A673 (cell line): ENCODE results near the gene TM4SF4. TPM values are rescaled to one million over a fixed set of nuclear protein-coding genes. Genes with fewer than 3 reads are reported as not detected.

Source experiments
- BruUV-seq: library from RNA; stranded (reverse); fragments of 400-500 nt; replicated peaks from 2 replicates; lab custom pipeline; 2021; lab: Mats Ljungman, UMichigan
- CTCF ChIA-PET: fragments of 300-600 bp; sonication (Branson Sonifier 250); formaldehyde crosslinking; loops from one replicate; lab custom pipeline; 2022; ENCODE audit warnings: antibody characterized with exemption; lab: Charles Lee
- POLR2A ChIA-PET: fragments of 300-600 bp; sonication (Branson Sonifier 250); formaldehyde crosslinking; loops from one replicate; lab custom pipeline; 2022; ENCODE audit warnings: antibody characterized with exemption; ENCODE audit not compliant: low non-redundant PET; lab: Charles Lee
- DNase-seq: peaks from one replicate; pipeline ENCODE4 v3.0.0-alpha.2; 2015; ENCODE audit warnings: low spot score
- H3K27ac ChIP-seq: fragments of 200-600 bp; sonication (generic); 2 replicates; pipeline ENCODE4 v1.5.1; 2016; ENCODE audit warnings: mixed run types, low read depth, mild to moderate bottlenecking, mixed read lengths, antibody characterized with exemption, low read length; ENCODE audit not compliant: poor library complexity, severe bottlenecking
- H3K27me3 ChIP-seq: fragments of 200-600 bp; sonication (generic); replicated peaks from 2 replicates; pipeline ENCODE4 v1.6.1; 2017; ENCODE audit warnings: mixed run types, low read depth, mild to moderate bottlenecking, mixed read lengths, antibody characterized with exemption, low read length; ENCODE audit not compliant: insufficient read depth, poor library complexity
- H3K36me3 ChIP-seq: fragments of 200-600 bp; sonication (generic); 2 replicates; pipeline ENCODE4 v1.6.1; 2016; ENCODE audit warnings: mixed run types, mild to moderate bottlenecking, mixed read lengths, antibody characterized with exemption, low read length; ENCODE audit not compliant: insufficient read depth, poor library complexity, severe bottlenecking
- H3K4me1 ChIP-seq: fragments of 200-600 bp; sonication (generic); 2 replicates; pipeline ENCODE4 v1.6.1; 2017; ENCODE audit warnings: mixed run types, mild to moderate bottlenecking, mixed read lengths, antibody characterized with exemption, low read length; ENCODE audit not compliant: insufficient read depth, poor library complexity, severe bottlenecking
- H3K4me3 ChIP-seq: fragments of 200-600 bp; sonication (generic); 2 replicates; pipeline ENCODE4 v1.5.1; 2016; ENCODE audit warnings: low read depth, mixed run types, mild to moderate bottlenecking, mixed read lengths, low read length; ENCODE audit not compliant: poor library complexity, severe bottlenecking
- H3K9me3 ChIP-seq: fragments of 200-600 bp; sonication (generic); 2 replicates; pipeline ENCODE4 v1.6.1; 2016; ENCODE audit warnings: mixed run types, low read depth, mild to moderate bottlenecking, mixed read lengths, antibody characterized with exemption, low read length; ENCODE audit not compliant: poor library complexity, severe bottlenecking
- CTCF ChIP-seq: fragments of 300-800, 200-600 bp; sonication (generic); conservative IDR thresholded peaks from 2 replicates; pipeline ENCODE4 v1.5.1; 2017; ENCODE audit warnings: low read depth, mild to moderate bottlenecking, antibody characterized with exemption, low read length, moderate library complexity, mixed read lengths
- EZH2 ChIP-seq: fragments of 200-600 bp; sonication (generic); IDR thresholded peaks from 2 replicates; pipeline ENCODE4 v1.6.1; 2017; ENCODE audit warnings: borderline replicate concordance, low read depth, mild to moderate bottlenecking, mixed read lengths, antibody characterized with exemption, low read length; ENCODE audit not compliant: poor library complexity, severe bottlenecking
- intact Hi-C: fragments of 100-400 bp; cut with micrococcal nuclease; formaldehyde crosslinking; loops from one replicate; pipeline ENCODE4 v1.10.0; 2022; ENCODE audit not compliant: unreplicated experiment
- total RNA-seq: library from RNA; stranded (reverse); gene quantifications from 2 replicates; pipeline ENCODE4 v1.2.3, GENCODE V29; 2021

Gene TM4SF4
- total RNA-seq, 1 experiment from 2014 or later, result not detected

- no peaks in the 10 kb centered on the region for H3K36me3 ChIP-seq
- no peaks in the 10 kb centered on the region for H3K27me3 ChIP-seq
- DNase-seq, result no peak
- CTCF ChIA-PET, result no interaction called here
- BruUV-seq, result no TSS peak
- POLR2A ChIA-PET, result interaction anchor here (0.5 kb wide), 1 partner anchor 114 kb away, joined by 4 read pairs; no protein-coding TSS in a partner anchor
- H3K9me3 ChIP-seq, result peaks cover 7% of the 10 kb centered on the region
- H3K27ac ChIP-seq, result no peak overlapping the region
- H3K4me1 ChIP-seq, result no peaks in the 10 kb centered on the region
- TF ChIP-seq CTCF (no peak), EZH2 (no peak)
- intact Hi-C loops, result no loop called here
- H3K4me3 ChIP-seq, result no peak overlapping the region
Measured at GRCh38 chr3:149455366-149455765, 19.1 kb upstream of the TM4SF4 start.

GRCh38 chr3:149455989-149456388, 18.5 kb upstream of the TM4SF4 start:
- Histone ChIP-seq H3K36me3 (no peaks in the 10 kb centered on the region), H3K4me3 (no peak overlapping the region), H3K27me3 (no peaks in the 10 kb centered on the region), H3K27ac (no peak overlapping the region), H3K9me3 (peaks cover 7% of the 10 kb centered on the region), H3K4me1 (no peaks in the 10 kb centered on the region)
- CTCF ChIA-PET, result no interaction called here
- TF ChIP-seq CTCF (no peak), EZH2 (no peak)
- POLR2A ChIA-PET, result no interaction called here
- intact Hi-C loops, result no loop called here
- BruUV-seq, result no TSS peak
- no peak for DNase-seq

GRCh38 chr3:149459491-149460059, 14.9 kb upstream of the TM4SF4 start:
- no peak for DNase-seq
- intact Hi-C loops, result no loop called here
- no TSS peak for BruUV-seq

More at GRCh38 chr3:149459491-149460059, 14.9 kb upstream of the TM4SF4 start:
- ChIA-PET POLR2A (no interaction called here), CTCF (no interaction called here)
- H3K9me3 ChIP-seq, result no peaks in the 10 kb centered on the region
- H3K27ac ChIP-seq, result no peak overlapping the region
- no peaks in the 10 kb centered on the region for H3K4me1 ChIP-seq
- TF ChIP-seq EZH2, result no peak
- TF ChIP-seq CTCF, result no peak
- H3K36me3 ChIP-seq, result no peaks in the 10 kb centered on the region
- no peaks in the 10 kb centered on the region for H3K27me3 ChIP-seq
- no peak overlapping the region for H3K4me3 ChIP-seq
